Fibroblast of lung (primary cell): ENCODE results near the gene PEDS1. TPM values are rescaled to one million over a fixed set of nuclear protein-coding genes. Genes with fewer than 3 reads are reported as not detected.
A peak's percentile ranks its signal among the peaks of the same experiment; 100 is the strongest.

Source experiments
- DNase-seq, 2 donors: peaks; one replicate each; pipeline versions ENCODE4 v3.0.0 to v3.0.0-alpha.2; 2010; ENCODE audit warnings: low read depth in 2 of 2
- H2AFZ ChIP-seq: 2 replicates; pipeline ENCODE4 v1.5.1; 2012; ENCODE audit warnings: low read length, control low read depth, inconsistent platforms
- H3K27ac ChIP-seq: 2 replicates; pipeline ENCODE4 v1.5.1; 2011; ENCODE audit warnings: low read length, control low read depth; ENCODE audit not compliant: insufficient read depth
- H3K27me3 ChIP-seq: 2 replicates; pipeline ENCODE4 v1.5.1; 2011; ENCODE audit warnings: mild to moderate bottlenecking, low read length; ENCODE audit not compliant: control insufficient read depth, insufficient read depth
- H3K36me3 ChIP-seq: 2 replicates; pipeline ENCODE4 v1.5.1; 2011; ENCODE audit warnings: low read length; ENCODE audit not compliant: control insufficient read depth, insufficient read depth
- H3K4me1 ChIP-seq: 2 replicates; pipeline ENCODE4 v1.5.1; 2011; ENCODE audit warnings: low read length; ENCODE audit not compliant: control insufficient read depth, insufficient read depth; ENCODE audit errors: extremely low read depth
- H3K4me2 ChIP-seq: 2 replicates; pipeline ENCODE4 v1.5.1; 2011; ENCODE audit warnings: low read length, control low read depth; ENCODE audit not compliant: insufficient read depth; ENCODE audit errors: extremely low read depth
- H3K4me3 ChIP-seq, 4 experiments: fragments of 200-600 bp in 1 of 4; sonication (generic) in 1 of 4; replicated peaks in 1 of 4; 2 replicates each; pipeline ENCODE4 v1.5.1; 2011 to 2016; ENCODE audit warnings: low read length in 4 of 4, low read depth in 3 of 4, mild to moderate bottlenecking in 3 of 4, control low read depth in 2 of 4, inconsistent platforms in 1 of 4, mixed read lengths in 1 of 4; ENCODE audit not compliant: insufficient read depth in 1 of 4; ENCODE audit errors: control extremely low read depth in 1 of 4
- H3K79me2 ChIP-seq: 2 replicates; pipeline ENCODE4 v1.5.1; 2012; ENCODE audit warnings: mild to moderate bottlenecking, low read length, inconsistent platforms; ENCODE audit not compliant: control insufficient read depth, insufficient read depth
- H3K9ac ChIP-seq: 2 replicates; pipeline ENCODE4 v1.5.1; 2011; ENCODE audit warnings: mild to moderate bottlenecking, low read length, control low read depth; ENCODE audit not compliant: insufficient read depth
- H3K9me3 ChIP-seq: 2 replicates; pipeline ENCODE4 v1.5.1; 2012; ENCODE audit warnings: low read depth, low read length; ENCODE audit not compliant: control insufficient read depth, insufficient read depth
- H4K20me1 ChIP-seq: 2 replicates; pipeline ENCODE4 v1.5.1; 2011; ENCODE audit warnings: low read length; ENCODE audit not compliant: control insufficient read depth, insufficient read depth; ENCODE audit errors: extremely low read depth
- CTCF ChIP-seq, 2 donors: IDR thresholded peaks in 1 of 2; conservative IDR thresholded peaks in 1 of 2; 1 replicate in 1 of 2; 2 replicates in 1 of 2; pipeline ENCODE4 v1.5.1; 2011 to 2012; ENCODE audit warnings: low read length in 2 of 2, control low read depth in 1 of 2, inconsistent platforms in 1 of 2, low read depth in 1 of 2, mild to moderate bottlenecking in 1 of 2
- EZH2 ChIP-seq: IDR thresholded peaks from 2 replicates; pipeline ENCODE4 v1.5.1; 2012; ENCODE audit warnings: low read length, control low read depth, mild to moderate bottlenecking; ENCODE audit errors: missing control alignments
- polyA plus RNA-seq, 2 donors: library from polyadenylated mRNA; depleted of rRNA in 1 of 2; stranded (reverse) in 1 of 2; unstranded in 1 of 2; fragments of >200 nt; gene quantifications; 2 replicates each; pipeline ENCODE4 v1.2.1, GENCODE V29; 2011 to 2012; ENCODE audit warnings: missing spikeins in 1 of 2
- total RNA-seq: library from RNA; depleted of rRNA; stranded (reverse); fragments of >200 nt; gene quantifications from 2 replicates; pipeline ENCODE4 v1.2.1, GENCODE V29; 2014

PEDS1 gene
- total and polyA plus RNA-seq, 2 donors (not counting 1 experiment from before 2014, with no cell fraction given): 8.3 to 56.9 TPM

- DNase-seq: no peak
- Histone ChIP-seq H3K9me3 (no peaks in the 10 kb centered on the region), H4K20me1 (no peaks in the 10 kb centered on the region), H3K27ac (peak overlapping the region; percentile 52), H3K4me2 (peak overlapping the region; percentile 59), H2AFZ (no peak overlapping the region), H3K9ac (no peak overlapping the region), H3K4me3 (no peak overlapping the region), H3K36me3 (peaks cover 35% of the 10 kb centered on the region), H3K27me3 (no peaks in the 10 kb centered on the region), H3K79me2 (peaks cover 21% of the 10 kb centered on the region), H3K4me1 (peaks cover 21% of the 10 kb centered on the region)
- TF ChIP-seq CTCF (conservative IDR thresholded peaks at IDR 0.05 in 1 of 2, IDR thresholded peaks at IDR 0.05 in 1 of 2; ENCODE audit: low read depth in 1 of 2, low read length in 2 of 2) (no peak), EZH2 (no peak)
These were observed 23.7 kb downstream of the PEDS1 start for GRCh38 chr20:50129662-50130355.

- no peak overlapping the region for H3K4me3 ChIP-seq
- H3K27me3 ChIP-seq: no peaks in the 10 kb centered on the region
- no peak overlapping the region for H3K27ac ChIP-seq
- H3K36me3 ChIP-seq: peaks cover 41% of the 10 kb centered on the region
- DNase-seq: no peak
- TF ChIP-seq EZH2: no peak
- TF ChIP-seq CTCF (conservative IDR thresholded peaks at IDR 0.05 in 1 of 2, IDR thresholded peaks at IDR 0.05 in 1 of 2; ENCODE audit: low read depth in 1 of 2, low read length in 2 of 2): no peak
- H3K4me2 ChIP-seq: no peak overlapping the region
- no peaks in the 10 kb centered on the region for H3K9me3 ChIP-seq
- H3K9ac ChIP-seq: no peak overlapping the region
- H3K79me2 ChIP-seq: peaks cover 13% of the 10 kb centered on the region
- H3K4me1 ChIP-seq: peaks cover 19% of the 10 kb centered on the region
- no peaks in the 10 kb centered on the region for H4K20me1 ChIP-seq
- H2AFZ ChIP-seq: no peak overlapping the region
These were observed 25.0 kb downstream of the PEDS1 start for GRCh38 chr20:50128520-50128905.

GRCh38 chr20:50127587-50128519, 25.7 kb downstream of the PEDS1 start:
- Histone ChIP-seq H3K36me3 (peaks cover 36% of the 10 kb centered on the region), H3K4me1 (peaks cover 19% of the 10 kb centered on the region), H3K9me3 (no peaks in the 10 kb centered on the region), H4K20me1 (no peaks in the 10 kb centered on the region), H3K79me2 (peaks cover 11% of the 10 kb centered on the region), H2AFZ (no peak overlapping the region), H3K9ac (no peak overlapping the region), H3K27ac (no peak overlapping the region), H3K4me3 (no peak overlapping the region), H3K27me3 (no peaks in the 10 kb centered on the region), H3K4me2 (no peak overlapping the region)
- no peak for DNase-seq
- TF ChIP-seq CTCF (conservative IDR thresholded peaks at IDR 0.05 in 1 of 2, IDR thresholded peaks at IDR 0.05 in 1 of 2; ENCODE audit: low read depth in 1 of 2, low read length in 2 of 2) (no peak), EZH2 (no peak)
